Measurements from ENCODE around the gene PGM5.

PGM5 gene

DNA sequence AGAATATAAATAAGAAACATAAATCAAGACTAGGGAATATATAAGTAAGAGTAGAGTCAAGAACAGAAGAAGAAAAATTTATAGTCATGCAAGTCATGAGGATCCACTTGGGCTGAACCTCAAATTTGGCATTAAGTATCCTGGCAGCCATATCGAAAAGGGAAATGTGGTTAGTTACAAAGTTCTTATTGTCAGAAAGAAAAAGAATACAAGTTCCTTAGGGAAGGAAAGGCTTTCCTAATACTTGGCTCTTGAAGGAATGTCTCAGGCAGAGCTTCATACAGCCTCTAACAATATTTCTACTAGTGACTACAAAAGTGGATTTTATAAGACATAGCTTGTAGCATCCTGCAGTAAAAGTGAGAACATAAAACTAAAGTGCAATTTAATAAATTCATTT, 138.8 kb downstream of the PGM5 start:
- no peak for DNase-seq (ENCODE audit: low read depth in 3 of 3)

DNA sequence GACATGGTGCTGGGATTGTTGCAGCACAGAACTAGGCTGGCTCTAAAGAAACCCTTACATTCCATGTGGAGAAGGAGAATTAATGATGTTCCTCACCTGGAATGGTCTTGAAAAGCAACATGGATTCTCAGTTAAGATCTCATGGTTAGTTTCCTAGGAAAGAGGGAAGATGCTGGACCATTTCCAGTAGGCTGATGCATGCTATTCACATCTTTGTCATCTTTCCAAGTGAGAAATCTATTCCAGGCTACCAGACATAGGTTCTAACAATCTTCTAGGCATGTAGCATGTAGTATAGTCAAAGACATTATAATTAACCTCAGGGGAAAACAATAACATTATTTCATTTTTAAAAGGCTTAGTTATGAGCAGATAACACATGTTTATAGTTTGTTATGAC, 139.9 kb downstream of the PGM5 start:
- DNase-seq (ENCODE audit: low read depth in 3 of 3), result no peak

DNA sequence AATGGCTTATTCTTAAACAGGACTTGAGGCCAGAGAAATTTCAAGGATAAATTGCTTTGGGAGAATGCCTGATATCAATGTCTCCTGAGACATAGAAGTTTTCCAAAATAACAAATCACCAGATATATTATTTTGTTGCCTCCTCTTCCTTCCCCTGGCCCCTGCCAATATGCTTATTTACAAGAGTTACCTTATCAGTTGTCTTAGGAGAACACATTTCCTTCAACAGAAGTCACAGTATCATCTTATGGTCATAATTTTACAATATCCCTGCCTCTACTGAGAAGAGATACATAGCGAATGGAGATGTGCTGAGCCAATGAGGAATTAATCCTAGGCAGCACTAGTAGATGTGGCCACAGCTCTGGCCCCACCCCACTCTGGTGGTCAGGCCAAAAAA, 141.2 kb downstream of the PGM5 start:
- no peak for DNase-seq (ENCODE audit: low read depth in 3 of 3)

DNA sequence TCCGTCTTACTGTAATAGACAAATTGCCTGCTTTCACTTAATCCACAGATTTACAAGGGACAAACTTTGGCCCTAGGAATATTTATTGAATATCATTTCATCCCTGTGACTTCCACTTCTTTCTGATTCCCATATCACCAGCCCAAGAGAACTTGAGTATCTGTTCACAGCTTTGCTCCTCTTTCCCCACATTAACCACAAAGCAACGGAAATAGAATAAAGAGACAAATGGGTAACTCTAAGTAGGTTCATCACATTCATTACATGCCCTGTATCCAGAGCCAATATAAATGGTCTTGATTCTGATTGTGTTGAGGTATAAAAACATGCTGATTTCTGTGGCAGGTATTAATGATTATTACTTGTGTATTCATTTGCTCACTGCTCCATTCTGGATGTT, 142.4 kb downstream of the PGM5 start:
- no peak for DNase-seq (ENCODE audit: low read depth in 3 of 3)

DNA sequence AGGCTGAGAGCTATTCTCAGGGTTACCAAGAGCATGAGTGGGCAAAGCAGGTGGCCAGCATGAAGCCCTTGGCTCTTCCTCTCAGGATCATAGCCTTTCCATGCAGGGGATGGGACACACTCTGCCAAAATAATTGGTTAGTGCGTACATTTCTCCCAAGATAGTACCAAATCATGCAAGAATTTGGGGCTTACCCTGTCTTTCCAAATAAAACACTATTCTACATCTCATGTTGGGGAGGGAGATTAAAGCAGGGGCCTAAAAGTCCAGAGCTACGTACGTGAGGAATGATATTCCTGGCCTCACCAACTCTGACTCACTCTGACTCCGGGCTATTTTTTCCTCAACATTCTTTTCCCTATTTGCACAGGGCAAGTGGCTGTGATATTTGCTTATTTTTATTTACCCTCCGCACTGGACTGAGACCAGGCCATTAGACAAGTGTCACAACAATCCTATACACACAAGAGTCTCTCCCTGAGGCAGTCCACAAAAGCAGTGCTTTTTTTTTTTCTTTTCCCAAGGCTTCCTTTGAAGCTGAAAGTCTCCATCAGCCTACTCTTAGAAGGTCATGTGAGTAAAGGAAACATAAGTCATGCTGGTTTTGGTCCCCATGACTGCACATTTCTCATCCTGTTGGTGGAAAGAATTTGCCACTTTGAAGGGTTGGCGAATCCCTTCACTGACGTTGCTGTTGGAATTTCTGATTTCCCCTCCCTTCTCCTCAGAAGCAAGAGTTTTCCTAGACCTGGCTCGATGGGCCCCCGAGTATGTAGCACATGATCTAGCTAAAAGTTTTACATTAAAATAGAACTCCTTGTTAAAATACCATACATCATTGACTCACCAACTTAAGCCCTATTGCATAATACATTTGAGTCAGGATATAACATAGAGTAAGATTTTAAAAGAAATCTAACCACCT, 144.3 kb downstream of the PGM5 start:
- DNase-seq (ENCODE audit: low read depth in 3 of 3), result no peak

DNA sequence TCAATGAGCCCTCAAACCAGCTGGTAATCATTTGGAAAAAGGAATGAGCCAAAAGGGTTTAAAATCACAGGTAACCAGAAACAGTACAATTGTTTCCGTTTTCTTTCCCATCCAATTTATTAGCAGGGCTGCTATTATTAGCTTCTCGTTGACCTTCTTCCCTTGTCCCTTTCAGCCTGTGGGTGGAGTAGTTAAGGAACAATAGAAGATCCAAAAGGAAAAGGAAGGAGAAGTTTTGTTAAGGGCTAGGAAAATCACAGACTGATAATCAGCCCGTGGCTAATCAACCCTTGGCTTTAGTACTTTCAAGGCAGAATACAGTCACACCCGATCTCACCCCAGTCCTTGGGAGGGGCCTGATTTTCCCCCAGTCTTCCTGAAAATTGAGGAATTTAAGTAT, 145.9 kb downstream of the PGM5 start:
- no peak for DNase-seq (ENCODE audit: low read depth in 3 of 3)

DNA sequence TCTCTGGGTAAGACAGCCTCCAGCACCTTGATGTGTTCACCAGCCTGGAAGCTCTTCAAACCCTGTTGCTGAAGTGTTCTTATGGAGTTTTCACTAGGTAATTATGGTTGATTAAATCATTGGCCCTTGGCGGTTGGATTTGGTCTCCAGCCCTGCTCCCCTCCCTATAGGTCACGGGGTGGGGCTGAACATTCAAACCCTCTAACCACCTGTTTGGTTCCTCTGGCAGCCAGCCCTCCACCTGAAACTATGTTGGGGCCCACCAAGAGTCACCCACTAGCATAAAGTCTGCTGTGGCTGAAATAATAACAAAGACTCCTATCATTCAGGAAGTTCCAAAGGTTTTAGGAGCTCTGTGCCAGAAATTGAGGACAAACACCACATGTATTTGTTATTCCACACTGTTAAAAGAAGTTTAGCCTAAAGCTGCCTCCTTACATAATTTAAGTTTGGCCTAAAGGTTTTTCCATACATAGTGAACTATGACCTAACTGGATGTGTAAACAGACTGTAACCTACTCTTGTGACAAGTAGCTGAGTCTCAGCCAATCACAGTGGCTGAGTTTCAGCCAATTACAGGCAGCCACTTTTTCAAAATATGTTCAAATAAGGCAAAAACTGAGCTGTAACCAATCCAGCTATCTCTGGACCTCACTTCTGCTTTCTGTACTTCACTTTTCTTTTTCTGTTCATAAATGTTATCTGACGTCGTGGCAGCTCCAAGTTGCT, 149.4 kb downstream of the PGM5 start:
- DNase-seq (ENCODE audit: low read depth in 3 of 3), result no peak

DNA sequence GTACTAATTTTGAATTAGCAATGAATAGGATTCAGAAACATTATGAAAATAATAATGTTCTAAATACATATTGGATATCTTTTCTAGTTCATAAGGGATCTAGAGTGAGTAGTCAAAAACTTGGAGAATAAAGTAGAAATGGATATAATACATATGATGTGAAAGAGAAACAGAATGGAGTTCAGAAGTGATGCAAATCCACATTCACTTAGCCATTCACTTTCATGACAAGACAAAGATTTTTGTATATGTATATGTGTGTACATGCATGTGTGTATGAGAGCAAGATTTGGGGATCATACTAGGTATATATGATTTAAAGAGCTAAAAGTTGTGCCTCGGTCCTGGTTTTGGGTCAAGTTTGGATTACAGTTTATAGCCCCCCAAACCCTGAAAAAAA, 150.1 kb downstream of the PGM5 start:
- DNase-seq (ENCODE audit: low read depth in 3 of 3), result no peak

DNA sequence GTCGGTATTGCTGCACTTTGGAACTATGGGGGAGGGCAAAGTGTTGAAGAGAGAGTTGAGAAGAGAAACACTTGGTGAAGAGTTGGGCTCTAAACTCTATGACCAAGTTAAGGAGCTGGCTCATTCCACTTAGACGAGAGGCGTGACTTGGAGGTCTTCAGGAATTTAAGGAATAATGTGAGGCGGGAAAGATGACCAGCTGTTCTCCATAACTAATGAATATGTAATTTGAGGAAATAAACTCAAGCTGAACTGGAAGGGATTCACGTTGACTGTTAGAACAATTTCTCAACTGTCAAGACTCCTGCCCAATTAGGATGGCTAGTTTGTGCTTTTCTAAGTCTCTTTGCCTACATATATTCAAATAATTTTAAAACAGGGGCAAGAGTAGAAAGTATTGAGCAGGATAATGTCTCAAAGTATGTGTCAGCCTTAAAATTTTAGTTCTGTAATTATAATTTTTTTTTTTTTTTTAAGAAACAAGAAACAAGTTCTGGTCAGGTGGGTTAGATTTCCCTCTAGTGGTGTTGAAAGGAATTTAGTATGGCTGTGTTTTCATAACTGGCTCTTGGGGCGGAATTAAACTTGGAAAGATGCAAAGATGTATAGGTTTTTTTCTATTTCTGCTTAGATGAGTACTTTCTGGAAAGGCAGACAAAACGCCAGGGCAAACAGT, 150.9 kb downstream of the PGM5 start:
- no peak for DNase-seq (ENCODE audit: low read depth in 3 of 3)

DNA sequence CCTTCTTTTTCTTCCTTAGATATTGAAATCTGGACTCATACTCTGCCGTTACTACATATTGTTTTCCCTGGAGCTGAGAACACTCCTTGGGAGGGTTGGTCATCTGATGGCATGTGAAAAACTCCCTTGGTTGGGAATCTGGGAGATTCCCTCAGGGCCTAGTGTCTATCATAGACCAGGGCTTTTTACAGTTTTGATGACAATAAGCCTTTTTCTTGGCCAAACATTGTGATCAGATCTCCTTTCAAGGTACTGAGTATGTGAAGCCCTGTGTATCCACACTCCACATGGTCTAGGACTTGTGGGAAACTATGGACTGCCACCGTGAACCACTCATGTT, 151.4 kb downstream of the PGM5 start:
- no peak for DNase-seq (ENCODE audit: low read depth in 3 of 3)

DNA sequence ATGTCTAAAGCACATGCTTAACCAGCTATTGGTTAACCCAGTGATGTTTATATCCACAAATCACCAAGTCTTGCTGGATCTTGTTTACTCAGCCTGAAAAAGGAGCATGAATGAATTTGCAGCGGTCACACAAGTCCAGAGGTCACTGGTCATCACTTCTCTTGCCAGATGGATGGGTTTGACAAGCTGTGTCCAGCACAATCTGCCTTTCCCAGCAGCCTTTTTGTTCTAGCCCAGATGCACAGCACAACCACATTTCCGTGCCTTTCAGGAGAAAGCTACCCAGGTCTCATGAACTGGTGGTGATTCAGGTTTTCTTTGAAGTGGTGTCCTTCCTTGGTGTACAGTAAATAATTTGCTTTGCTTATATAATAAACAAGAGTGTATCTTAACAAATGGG, 152.1 kb downstream of the PGM5 start:
- no peak for DNase-seq (ENCODE audit: low read depth in 3 of 3)

DNA sequence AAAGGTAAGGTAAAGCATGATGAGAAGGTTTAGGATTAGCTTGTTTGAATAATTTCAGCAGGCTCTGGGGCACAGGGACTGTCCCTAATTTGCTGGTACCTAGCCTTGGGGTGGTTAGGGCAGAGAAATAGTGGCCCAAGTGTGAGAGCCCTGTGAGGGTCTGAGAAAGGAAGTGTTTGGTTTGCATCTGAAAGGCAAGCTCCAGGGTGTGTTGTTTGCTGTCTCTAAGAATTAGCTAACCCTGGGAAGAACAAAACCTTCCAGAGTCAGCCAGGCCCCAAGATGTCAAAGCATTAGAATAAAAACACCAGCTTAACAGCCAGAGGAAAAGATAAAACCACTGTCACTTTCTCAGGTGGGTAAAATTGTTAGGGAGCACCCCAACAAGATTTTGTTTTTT, 153.3 kb downstream of the PGM5 start:
- DNase-seq (ENCODE audit: low read depth in 3 of 3), result no peak

DNA sequence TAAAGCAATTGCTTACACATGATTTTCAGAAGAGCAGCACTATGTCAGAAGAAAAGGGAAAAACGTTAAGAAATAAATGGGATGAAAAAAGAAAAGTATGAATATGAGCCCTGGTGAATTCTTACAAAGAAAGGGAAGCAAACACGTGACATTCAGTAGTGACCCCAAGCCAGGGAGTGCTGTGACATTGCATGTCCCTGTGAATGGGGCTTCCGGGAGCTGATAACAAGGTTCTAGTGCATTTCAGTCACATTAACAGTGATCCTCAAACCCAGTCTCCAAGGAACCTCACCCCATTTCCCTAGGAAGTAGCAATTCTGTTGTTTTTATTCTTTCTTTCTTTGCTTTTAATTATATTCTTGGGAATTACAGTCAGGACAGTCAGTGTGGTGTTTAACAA, 157.0 kb downstream of the PGM5 start:
- DNase-seq (ENCODE audit: low read depth in 3 of 3), result no peak

DNA sequence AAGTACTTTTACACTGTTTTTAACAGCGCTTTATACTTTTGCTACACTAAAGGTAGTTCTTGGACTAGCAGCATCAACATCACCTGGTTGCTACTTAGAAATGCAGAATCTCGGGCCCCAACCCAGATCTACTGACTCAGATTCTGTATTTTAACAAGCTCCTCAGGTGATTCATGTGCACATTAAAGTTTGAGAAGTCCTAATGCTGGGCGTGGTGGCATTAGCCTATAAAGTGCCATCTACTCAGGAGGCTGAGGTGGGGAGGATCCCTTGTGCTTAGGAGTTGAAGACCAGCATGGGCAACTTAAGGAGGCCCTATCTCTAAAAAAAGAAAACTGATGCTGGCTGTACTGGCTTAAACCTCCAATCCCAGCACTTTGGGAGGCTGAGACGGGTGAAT, 157.6 kb downstream of the PGM5 start:
- DNase-seq (ENCODE audit: low read depth in 3 of 3), result no peak

DNA sequence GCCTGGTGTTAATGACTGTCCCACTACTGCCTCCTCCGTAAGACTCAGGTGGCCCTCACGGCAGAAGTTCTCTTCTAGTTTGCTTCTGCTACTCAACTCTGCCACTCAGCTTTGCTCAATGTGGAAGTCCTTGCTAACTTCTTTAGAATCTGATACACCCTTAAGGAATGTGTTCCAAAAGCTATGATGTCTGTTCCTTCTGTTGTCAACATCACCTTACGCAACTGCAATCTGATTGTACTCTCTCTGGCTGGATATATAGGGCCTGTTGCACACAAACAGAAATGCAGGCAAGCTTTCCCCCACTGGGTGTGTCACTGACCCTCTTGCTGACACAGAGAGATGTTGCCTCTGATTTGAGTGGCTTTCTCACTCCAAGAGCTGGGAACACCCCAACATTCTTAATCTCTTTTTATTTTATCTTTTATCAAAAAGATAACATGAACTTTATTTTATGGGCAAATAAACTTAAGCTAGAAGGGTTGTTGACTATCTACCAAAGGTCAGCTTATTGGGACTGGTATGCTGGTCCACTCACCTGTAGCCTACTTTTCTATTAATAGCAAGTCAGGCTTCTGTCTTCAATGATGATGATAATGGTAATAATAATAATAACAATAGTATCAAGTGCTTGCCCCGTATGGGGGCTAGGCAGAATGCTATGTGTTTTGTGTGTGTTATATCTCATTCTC, 159.1 kb downstream of the PGM5 start:
- no peak for DNase-seq (ENCODE audit: low read depth in 3 of 3)

DNA sequence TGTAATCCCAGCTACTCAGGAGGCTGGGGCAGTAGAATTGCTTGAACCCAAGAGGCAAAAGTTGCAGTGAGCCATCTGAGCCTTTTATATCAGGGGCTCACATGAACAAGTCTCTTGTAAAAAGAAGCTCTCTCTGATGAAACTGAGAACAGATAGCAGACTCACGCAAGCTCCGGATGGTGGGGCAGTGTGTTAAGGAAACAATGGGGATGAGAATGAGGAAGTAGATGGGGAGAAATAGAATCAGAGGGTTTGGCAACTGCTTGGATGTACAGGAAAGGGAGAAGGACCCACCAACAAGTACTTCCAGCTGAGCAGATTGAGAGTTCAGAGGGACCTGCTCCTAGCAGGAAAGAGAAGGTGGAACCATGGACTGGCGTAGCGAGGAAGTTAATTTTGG, 165.7 kb downstream of the PGM5 start:
- no peak for DNase-seq (ENCODE audit: low read depth in 3 of 3)

DNA sequence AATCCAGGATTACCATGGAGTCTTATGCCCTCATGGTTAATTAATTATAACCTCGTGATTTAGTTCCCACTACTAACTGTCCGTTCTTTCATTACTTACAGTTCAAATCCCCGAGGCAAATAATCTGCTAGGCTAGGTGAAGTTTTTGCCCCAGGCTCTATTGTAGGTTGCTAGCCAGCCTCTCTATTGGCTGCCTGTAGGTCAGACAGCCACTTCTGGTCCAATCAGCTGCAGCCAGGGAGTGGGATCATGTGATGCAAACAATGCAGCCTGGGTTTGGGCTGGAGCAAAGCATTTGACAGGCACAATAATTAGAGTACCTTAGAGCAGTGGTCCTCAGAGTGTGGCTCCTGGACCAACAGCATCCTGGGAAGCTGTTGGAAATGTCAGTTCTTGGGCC, 166.5 kb downstream of the PGM5 start:
- no peak for DNase-seq (ENCODE audit: low read depth in 3 of 3)

DNA sequence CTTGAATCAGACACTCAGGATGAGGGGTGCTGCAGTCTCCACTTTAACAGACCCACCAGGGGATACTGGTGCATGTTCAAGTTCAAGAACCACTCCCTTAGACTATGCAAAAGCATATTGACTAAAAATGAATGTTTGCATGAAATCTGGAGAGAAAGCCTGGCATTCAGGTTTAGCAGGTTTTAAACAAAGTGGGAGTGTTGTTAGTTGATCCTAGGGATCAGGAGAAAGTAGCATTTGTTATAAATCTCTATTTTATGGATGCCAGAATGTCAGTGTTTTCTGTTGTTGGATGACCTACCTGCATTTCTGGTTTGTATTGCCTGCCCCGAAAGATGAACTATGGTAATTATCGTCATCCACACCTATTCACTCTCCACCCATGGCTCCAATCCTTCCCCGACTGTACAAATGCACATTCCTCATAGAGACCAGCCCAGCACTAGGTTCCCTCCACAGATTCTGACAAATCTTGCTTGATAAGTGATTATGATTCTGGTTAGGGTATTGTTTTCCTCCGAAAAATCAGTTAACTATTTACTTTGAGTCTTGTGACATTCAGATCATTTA, 167.0 kb downstream of the PGM5 start:
- no peak for DNase-seq (ENCODE audit: low read depth in 3 of 3)

DNA sequence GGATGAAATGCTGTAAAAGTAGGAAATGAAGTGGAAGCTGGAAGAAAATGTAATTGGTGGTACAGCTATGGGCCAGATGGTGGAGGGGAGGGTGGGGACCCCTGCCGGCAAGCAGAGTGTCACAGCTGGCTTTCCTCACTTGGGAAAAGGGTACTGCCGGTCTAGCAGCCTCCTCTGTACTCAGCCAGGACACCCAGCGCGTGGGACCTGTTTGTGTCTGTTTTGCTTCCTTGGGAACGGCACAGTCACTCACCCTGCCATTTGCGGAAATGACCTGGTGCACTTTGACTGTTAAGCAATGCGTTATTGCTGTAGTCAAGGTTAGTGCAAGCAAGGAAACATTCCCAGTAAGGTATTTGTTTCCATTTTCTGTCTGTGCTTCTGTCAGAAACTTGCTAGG, 174.2 kb downstream of the PGM5 start:
- no peak for DNase-seq (ENCODE audit: low read depth in 3 of 3)

DNA sequence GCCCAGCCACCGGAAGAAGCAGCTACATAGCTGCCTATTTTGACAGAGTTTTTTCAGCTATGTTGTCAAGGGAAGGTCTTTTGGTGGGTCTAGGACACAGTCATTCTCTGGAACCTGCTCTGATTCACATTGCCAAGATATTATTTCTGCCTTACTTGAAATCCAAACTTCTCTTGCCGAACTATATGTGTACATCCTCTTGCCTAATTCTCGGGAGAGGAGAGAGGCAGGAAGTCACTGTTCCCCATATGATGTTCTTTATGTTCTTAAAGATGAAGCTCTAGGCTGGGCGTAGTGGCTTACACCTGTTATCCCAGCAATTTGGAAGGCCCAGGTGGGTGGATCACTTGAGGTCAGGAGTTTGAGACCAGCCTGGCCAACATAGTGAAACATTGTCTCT, 175.7 kb downstream of the PGM5 start:
- no peak for DNase-seq (ENCODE audit: low read depth in 3 of 3)

DNA sequence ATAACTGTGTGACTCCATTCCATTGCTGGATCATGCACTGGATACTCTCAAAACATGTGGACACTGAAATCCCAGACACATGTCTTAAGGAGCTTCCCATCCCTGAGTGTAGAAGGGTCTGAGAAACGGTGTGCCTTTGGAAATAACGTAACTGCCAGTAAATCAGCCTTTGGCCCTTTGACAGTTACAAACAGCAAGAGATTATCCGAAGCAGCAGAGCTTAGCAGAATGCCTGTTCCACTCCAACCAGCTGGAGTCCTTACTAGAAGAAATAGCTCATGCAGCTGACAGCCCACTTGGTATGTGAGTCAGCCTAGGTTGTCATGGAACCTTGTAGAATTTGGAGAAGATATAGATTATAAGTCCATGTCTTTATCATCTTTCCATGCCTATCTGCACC, 177.3 kb downstream of the PGM5 start:
- no peak for DNase-seq (ENCODE audit: low read depth in 3 of 3)
